LNCAP (cell line): ENCODE data around the gene IFNA8.
A peak's percentile ranks its signal among the peaks of the same experiment; 100 is the strongest.

Source experiments
- CTCF ChIP-seq: fragments of 450-650 bp; IDR thresholded peaks from 2 replicates; pipeline ENCODE4 v1.5.1; 2017; ENCODE audit warnings: mild to moderate bottlenecking

The IFNA8 gene

DNA sequence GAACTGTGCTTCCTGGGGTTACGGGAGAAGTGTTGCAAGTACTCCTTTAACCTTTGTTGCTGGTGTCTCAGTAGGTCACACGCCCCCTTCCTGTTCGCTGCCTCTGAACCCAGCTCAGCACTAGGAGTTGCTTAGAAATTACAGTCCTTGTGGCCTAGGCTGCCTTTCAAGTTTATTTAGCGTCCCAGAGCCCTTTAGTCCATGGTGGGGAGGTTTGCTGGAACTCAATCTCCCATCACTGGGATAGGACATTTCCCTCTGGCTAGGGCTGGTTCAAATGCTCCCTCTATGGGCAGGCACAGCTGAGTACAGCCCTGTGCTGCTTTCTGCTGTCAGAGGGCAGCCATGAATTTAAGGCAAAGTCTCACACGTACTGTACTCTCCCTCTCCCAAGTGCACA, 4.7 kb downstream of the IFNA8 start:
- TF ChIP-seq CTCF: no peak; the same call in 1 of the 2 replicates

DNA sequence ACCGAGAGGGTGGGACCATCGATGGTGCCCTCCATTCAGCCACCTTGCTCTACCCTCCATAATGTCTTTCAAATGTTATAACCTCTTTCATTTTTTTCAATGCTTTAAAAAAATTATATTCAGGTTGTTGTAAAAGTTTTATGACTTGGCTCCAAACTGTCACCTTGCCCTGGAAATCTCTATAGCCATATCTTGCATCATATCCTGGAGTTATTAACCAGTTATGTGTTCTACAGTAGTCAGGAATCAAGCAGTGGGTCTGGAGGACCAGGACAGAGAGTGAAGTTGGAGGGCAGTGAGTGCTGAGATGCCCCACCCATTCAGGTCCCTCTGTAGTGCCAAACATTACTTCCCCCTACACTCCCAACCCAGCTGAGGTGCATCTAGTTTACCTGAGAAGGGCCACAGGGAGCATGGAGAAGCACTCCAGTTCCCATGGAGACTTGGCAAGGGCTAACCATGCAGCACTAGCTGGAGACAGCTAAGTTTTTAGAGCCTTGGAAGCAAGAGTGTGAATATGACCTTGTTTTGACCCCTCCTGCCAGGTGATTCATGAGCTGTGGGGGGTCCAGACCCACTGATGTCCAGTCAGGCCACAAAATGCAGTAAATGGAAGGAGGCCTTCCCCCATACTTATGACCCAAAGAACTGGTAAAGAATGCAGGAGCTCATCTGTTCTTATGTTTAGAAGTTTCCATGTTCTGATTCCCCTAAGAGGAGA, 5.5 kb downstream of the IFNA8 start:
- no peak for TF ChIP-seq CTCF

GRCh38 chr9:21415493-21416267, 6.8 kb downstream of the IFNA8 start:
- no peak for TF ChIP-seq CTCF

DNA sequence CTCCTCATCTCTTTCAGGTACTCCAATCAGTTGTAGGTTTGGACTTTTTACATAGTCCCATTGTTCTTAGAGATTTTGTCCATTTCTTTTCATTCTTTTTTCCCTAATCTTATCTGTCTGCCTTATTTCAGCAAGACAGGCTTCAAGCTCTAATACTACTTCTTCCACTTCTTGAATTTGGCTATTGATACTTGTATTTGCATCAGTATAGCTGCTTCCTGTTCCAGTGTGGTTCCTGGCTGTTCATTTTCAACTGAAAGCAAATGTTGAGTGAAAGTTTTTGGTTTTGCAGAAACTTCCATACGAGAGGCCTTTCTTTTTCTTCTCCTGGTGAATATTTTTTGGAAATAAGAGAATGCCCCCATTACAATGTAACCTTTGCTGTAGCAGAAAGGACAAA, 19.3 kb downstream of the IFNA8 start:
- no peak for TF ChIP-seq CTCF

DNA sequence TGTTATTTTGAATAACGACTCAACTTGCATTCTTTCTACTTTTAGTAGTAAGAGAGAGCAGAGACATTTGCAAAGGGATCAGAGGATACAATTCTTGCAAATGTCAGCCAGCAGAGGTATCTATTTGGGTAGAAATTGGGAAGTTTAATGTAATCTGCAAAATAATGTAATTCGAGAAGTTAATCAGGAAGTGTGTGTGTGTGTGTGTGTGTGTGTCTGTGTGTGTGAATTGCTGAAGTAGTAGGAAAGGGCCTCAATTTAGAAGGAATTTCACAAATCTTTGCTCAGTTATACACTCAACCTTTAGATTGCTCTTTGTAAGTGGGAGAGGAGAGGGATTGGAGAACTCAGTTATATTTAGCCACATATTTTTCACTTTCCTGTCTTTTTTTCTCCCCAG, 20.3 kb downstream of the IFNA8 start:
- TF ChIP-seq CTCF: no peak

DNA sequence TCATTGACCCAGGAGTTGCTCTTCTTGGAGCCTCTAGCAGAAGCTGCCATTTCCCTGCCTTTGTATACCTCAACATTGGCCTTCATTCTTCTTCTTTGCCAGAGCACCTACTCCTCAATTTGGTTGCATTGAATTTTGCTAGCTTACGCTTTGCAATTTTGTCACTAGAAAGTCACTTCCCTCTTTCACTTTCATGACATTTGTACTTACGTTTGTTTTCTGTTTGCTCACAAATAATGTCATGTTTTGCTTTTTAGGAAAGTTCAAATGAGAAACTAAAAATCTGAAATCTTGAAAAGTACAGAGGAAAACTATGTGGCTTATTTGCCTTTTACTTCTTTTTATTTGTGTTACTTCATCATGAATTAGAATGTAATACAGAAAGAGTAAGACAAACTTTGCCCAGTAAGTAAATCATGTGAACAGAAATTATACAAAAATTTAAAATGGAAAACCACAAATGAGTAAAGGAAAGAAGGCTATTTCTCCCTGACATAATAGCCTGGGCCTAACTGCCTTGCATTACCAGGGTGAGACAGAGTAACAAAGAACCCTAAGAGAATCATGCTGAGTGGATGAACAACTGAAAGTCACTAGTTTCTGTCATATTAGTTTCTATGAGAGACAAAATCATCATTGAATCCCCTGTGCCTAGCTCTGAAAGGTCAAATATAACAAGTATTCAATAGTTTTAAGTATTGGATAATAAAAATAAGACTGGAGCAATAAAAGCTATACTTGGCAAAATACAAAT, 23.9 kb downstream of the IFNA8 start:
- TF ChIP-seq CTCF: no peak

GRCh38 chr9:21434202-21435014, 25.5 kb downstream of the IFNA8 start:
- peak; percentile 77 for TF ChIP-seq CTCF
